ACC112 (cell line): Measurements from ENCODE around the gene ZDHHC19.
"Not testable (repeated sequence)": the region's sequence is repeated elsewhere in the genome, so short reads cannot be mapped to it uniquely, and the experiment has no call there.

Experiments
- H2AFZ ChIP-seq: fragments of 200-600 bp; sonication (generic); one replicate; pipeline ENCODE4 v1.6.0; 2017; ENCODE audit warnings: antibody characterized with exemption, low read length; ENCODE audit not compliant: unreplicated experiment
- H3K27ac ChIP-seq: fragments of 200-600 bp; sonication (generic); 2 replicates; pipeline ENCODE4 v1.5.1; 2014; ENCODE audit warnings: low read depth, mild to moderate bottlenecking, antibody characterized with exemption, low read length, moderate library complexity
- H3K27me3 ChIP-seq: fragments of 200-600 bp; sonication (generic); 2 replicates; pipeline ENCODE4 v1.6.1; 2014; ENCODE audit warnings: mild to moderate bottlenecking, antibody characterized with exemption, low read length, moderate library complexity, mixed read lengths; ENCODE audit not compliant: insufficient read depth
- H3K36me3 ChIP-seq: fragments of 200-600 bp; sonication (generic); 2 replicates; pipeline ENCODE4 v1.6.1; 2016; ENCODE audit warnings: mild to moderate bottlenecking, antibody characterized with exemption, low read length, moderate library complexity, mixed read lengths; ENCODE audit not compliant: insufficient read depth
- H3K4me1 ChIP-seq: fragments of 200-600 bp; sonication (generic); one replicate; pipeline ENCODE4 v1.6.1; 2016; ENCODE audit warnings: low read length, mixed read lengths; ENCODE audit not compliant: insufficient read depth, unreplicated experiment, control insufficient read depth
- H3K4me3 ChIP-seq: fragments of 200-600 bp; sonication (generic); 2 replicates; pipeline ENCODE4 v1.5.1; 2014; ENCODE audit warnings: mild to moderate bottlenecking, low read depth, low read length
- H3K79me2 ChIP-seq: fragments of 200-600 bp; sonication (generic); one replicate; pipeline ENCODE4 v1.6.0; 2016; ENCODE audit warnings: low read length; ENCODE audit not compliant: control insufficient read depth, unreplicated experiment, insufficient read depth

The ZDHHC19 gene

DNA sequence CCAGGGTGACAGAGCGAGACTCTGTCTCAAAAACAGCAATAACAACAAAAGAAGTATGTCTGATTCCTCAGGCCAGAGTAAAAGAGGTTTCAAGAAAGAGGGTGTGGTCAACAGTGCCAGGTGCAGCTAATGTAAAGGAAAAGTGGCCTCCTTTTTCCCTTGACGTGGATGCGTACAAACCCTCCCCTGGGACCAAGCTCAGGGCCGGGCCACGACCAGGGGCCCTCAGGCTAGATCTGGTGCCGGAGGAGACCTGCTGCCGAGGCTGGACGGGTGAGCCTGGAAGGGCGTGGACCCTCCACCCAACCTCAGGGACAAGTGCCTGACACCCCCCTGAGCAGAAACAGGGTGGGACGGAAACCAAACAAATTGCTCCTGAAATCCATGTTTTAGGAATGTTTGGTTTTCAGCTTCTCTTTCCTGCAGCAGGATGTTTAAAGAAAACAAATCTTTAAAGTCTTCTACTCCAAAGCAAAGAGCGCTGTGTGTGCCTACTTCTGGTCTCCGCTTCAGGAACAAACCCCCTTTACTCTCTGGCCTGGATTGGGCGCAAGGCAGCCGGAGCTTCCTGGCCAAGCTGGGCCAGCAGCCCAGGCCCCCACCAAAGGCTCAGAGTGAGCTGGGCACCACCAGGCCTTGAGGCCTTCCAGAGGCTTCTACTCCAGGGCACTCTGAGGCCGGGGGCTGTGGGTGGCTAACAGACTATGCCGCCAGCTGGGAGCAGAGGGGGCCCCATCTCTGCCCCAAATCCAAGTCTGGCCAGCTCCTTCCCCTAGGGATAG, 21.4 kb downstream of the ZDHHC19 start:
- Histone ChIP-seq H3K27ac (no peak overlapping the region), H3K79me2 (no peaks in the 10 kb centered on the region)

DNA sequence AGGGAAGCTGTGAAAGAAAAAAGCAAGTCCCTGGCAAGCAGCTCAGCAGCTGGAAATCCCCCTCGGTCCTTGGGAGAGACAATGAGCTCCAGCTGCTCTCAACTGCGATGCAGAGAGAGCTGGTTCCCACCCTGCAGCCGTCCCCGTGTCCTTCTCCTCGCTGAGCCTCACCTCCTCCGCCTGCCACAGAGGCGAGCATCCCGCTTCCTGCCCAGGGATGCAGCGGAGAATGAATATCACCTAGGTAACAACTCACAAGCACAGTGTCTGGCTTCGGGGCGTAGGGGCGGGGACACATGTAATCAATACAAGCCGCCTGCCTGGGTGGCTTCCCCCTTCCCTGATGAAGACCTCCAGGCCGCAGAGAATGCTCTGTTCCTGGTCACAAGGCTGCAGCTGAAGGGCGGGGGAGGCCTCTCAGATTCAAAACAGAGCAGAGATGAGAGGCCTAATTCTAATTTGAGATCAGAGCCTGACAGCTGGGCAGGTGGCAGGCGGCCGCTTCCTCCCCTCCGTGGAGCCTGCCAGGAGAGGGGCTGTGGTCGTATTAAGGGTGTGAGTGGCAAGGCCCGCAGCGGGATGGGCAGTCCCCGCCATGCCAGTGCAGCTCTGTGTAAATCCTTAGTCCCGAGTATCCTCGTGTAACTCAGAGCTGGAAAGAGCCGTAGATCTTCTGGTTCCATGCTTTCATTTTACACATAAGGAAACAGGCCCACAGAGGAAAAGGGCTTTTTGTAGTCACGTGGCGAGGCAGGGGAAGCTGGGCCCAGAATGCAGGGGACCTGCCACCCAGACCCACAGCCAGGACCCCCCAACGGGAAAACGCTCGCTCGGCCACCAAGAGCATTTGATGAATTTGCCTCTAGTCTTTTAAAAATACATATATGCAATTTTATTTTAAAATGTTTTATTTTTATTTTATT, 24.3 kb downstream of the ZDHHC19 start:
- no peaks in the 10 kb centered on the region for H3K4me1 ChIP-seq
- no peaks in the 10 kb centered on the region for H3K27me3 ChIP-seq
- H3K27ac ChIP-seq: no peak overlapping the region
- H3K4me3 ChIP-seq: no peak overlapping the region
- no peaks in the 10 kb centered on the region for H3K79me2 ChIP-seq
- H2AFZ ChIP-seq: peak overlapping the region; percentile 38
- no peaks in the 10 kb centered on the region for H3K36me3 ChIP-seq

More for the DNA sequence above, 21.4 kb downstream of the ZDHHC19 start:
- no peak overlapping the region for H3K4me3 ChIP-seq
- no peak overlapping the region for H2AFZ ChIP-seq
- no peaks in the 10 kb centered on the region for H3K36me3 ChIP-seq
- H3K4me1 ChIP-seq: no peaks in the 10 kb centered on the region
- no peaks in the 10 kb centered on the region for H3K27me3 ChIP-seq

DNA sequence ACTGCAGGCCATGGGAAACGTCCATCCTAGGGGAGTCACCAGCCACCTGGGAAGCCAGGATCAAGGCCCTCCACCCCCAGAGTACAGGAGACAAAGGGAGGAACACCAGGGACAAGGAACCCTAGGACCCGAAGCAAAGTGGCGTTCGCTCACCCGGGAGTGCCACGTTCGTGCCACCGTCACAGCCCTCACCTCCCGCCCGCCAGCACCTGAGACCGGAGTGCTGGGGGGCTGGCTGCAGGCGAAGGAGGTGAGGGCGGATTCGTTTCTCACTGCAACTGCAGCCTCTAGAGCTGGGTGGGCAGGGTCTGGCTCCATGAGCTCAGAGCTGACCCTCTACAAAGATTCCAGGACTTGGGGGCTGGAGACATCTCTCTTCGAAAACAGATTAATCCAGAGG, 26.3 kb downstream of the ZDHHC19 start:
- Histone ChIP-seq H3K36me3 (no peaks in the 10 kb centered on the region), H3K27ac (no peak overlapping the region), H3K4me1 (peaks cover 1% of the 10 kb centered on the region), H3K79me2 (no peaks in the 10 kb centered on the region), H3K4me3 (no peak overlapping the region), H3K27me3 (no peaks in the 10 kb centered on the region), H2AFZ (no peak overlapping the region)

DNA sequence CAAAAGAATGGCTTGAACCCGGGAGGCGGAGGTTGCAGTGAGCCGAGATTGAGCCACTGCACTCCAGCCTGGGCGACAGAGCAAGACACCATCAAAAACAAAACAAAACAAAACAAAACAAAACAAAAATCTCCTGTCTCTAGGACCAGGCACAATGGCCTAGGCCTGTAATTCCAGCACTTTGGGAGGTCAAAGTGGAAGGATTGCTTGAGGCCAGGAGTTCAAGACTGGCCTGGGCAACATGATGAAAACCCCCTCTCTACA, 27.1 kb downstream of the ZDHHC19 start:
- not testable (repeated sequence) for H2AFZ ChIP-seq, H3K27me3 ChIP-seq, H3K27ac ChIP-seq, H3K79me2 ChIP-seq, H3K36me3 ChIP-seq, H3K4me1 ChIP-seq, H3K4me3 ChIP-seq

DNA sequence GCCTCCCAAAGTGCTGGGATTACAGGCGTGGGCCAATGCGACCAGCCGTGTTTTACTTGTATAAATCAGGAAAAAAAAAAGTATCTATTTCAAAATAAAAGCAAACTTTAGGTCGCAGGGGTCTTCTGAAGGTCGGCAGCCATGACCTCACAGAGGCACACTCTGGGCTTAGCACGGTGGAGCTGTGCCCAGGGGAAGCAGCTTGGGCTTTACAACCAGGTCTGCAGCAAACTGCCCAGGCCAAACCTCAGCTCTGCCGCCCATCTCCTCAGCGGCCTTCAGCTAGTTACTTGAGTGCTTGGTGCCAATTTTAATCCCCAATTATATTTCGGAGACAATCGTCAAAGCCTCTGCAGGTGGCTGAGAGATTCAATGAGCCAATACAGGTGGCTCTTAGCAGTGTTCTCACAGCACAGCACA, 30.1 kb downstream of the ZDHHC19 start:
- peaks cover 4% of the 10 kb centered on the region for H3K4me1 ChIP-seq
- no peaks in the 10 kb centered on the region for H3K36me3 ChIP-seq
- H2AFZ ChIP-seq: no peak overlapping the region
- H3K79me2 ChIP-seq: no peaks in the 10 kb centered on the region
- no peaks in the 10 kb centered on the region for H3K27me3 ChIP-seq
- no peak overlapping the region for H3K27ac ChIP-seq
- H3K4me3 ChIP-seq: no peak overlapping the region

DNA sequence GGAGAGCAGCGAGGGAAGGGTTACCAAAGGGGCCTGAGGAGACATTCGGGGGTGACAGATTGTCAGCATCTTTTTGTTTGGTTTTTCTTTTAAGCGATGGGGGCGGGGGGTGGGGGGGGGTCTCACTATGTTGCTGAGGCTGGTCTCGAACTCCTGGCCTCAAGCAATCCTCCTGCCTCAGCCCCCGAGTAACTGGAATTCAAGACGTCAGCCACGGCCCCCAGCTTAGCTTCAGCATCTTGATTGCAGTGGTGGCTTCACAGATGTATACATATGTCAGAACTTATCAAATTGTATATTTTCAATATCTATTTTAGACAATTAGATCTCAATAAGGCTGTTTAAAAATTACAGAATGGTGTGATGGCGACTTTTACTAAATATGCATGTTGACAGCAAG, 30.9 kb downstream of the ZDHHC19 start:
- no peak overlapping the region for H3K27ac ChIP-seq
- peaks cover 4% of the 10 kb centered on the region for H3K4me1 ChIP-seq

DNA sequence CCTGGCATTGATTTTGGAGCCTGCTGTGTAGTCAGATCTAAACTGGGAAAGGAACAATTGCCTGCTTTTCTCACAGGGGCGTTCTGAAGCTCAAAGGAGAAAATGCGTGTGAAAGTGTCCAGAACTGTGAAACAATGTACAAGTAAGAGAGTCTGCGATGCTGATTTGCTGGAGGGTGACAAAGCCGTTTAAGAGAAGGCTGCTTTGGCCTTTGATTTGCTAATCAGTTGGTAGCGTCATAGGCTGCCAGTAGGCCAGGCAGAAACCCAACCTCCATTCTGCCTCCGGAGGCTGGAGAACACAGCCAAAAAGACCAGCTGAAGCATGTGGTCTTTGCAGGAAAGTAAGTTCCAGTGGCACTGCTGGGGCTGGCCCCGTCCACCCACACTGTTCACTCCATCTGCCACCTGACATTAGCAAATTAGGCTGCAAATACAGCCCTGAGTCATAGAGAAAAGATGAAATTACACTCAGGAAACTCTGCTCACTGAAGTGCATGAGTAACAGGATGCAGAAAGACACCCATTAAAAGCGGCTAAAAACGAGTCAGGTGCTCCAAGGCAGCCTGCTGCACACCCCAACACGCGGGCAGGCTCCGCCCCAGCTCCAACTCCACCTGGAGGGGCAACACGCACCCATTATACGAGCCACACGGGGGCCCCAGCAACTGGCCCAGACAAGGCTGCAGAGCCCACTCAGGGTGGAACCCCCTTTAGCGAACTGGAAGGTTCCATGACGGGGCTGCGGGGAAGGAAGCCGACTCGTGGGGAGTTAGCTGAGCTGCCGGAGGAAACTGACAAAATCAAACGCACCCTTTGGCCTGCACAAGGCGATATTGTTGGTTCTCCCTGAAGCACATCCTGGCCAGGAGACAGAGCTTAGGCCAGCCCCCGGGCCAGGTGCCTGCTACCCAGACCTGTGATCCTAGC, 31.6 kb downstream of the ZDHHC19 start:
- Histone ChIP-seq H3K27me3 (no peaks in the 10 kb centered on the region), H3K4me3 (no peak overlapping the region), H2AFZ (peak overlapping the region; percentile 33), H3K27ac (no peak overlapping the region), H3K36me3 (no peaks in the 10 kb centered on the region), H3K4me1 (peaks cover 4% of the 10 kb centered on the region), H3K79me2 (no peaks in the 10 kb centered on the region)

More for the DNA sequence above, 30.9 kb downstream of the ZDHHC19 start:
- Histone ChIP-seq H3K4me3 (no peak overlapping the region), H3K27me3 (no peaks in the 10 kb centered on the region), H3K36me3 (no peaks in the 10 kb centered on the region), H2AFZ (no peak overlapping the region), H3K79me2 (no peaks in the 10 kb centered on the region)

DNA sequence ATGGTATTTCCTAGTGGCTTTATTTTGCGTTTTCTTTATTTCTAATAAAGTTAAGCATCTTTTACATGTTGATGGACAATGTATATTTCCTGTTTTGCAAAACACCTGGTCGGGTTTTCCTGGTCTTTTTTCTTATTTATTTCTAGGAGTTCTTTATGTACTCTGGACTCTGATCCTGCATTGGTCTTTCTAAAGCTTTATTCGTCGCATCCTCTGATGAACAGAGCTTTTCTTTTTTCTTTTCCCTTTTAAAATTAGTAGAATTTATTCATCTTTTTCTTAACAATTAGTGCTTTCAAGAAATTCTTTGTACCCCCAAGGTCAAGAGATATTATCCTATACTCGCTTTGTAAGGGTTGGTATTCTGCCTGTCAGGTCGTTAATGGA, 32.2 kb downstream of the ZDHHC19 start:
- no peak overlapping the region for H3K27ac ChIP-seq
- H2AFZ ChIP-seq: no peak overlapping the region
- no peak overlapping the region for H3K4me3 ChIP-seq
- H3K27me3 ChIP-seq: no peaks in the 10 kb centered on the region
- H3K79me2 ChIP-seq: no peaks in the 10 kb centered on the region
- H3K4me1 ChIP-seq: peaks cover 4% of the 10 kb centered on the region
- H3K36me3 ChIP-seq: no peaks in the 10 kb centered on the region

DNA sequence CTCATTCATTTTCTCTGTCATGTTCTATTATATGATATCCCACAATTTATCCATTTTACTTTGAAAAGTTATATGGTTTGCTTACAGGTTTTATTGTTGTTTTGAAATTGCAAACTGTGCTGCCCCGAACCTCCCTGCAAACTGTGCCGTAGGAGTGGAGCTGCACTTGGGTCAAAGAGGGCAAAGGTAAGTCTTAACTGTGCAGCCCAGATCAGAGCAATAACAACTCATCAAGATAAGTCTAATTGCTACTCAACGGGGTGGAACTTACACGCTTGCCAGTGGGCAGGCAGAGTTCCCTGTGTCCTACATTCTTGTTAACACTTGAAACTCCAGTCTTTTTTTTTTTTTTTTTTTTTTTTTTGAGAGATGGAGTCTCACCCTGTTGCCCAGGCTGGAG, 33.2 kb downstream of the ZDHHC19 start:
- no peak overlapping the region for H2AFZ ChIP-seq
- H3K27ac ChIP-seq: no peak overlapping the region
- H3K36me3 ChIP-seq: no peaks in the 10 kb centered on the region
- no peaks in the 10 kb centered on the region for H3K79me2 ChIP-seq
- H3K4me3 ChIP-seq: no peak overlapping the region
- H3K4me1 ChIP-seq: peaks cover 4% of the 10 kb centered on the region
- H3K27me3 ChIP-seq: no peaks in the 10 kb centered on the region

DNA sequence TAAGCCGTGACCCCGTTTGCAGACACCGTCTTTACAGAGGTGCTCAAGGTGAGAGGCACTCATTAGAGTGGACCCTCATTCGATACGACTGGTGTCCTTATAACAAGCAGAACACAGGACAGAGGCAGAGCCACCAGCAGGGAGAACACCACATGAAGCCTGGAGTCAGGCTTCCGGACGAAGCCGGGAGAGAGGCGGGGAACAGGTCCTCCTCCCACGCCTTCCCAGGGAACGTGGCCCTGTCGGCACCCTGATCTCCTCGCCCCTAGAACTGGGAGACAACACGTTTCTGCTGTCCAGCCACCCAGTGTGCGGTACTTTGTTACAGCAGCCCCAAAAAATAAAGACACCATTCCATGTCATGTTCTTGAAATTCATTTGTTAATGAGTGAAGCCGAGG, 33.6 kb downstream of the ZDHHC19 start:
- Histone ChIP-seq H3K4me1 (peaks cover 4% of the 10 kb centered on the region), H2AFZ (no peak overlapping the region), H3K27me3 (no peaks in the 10 kb centered on the region), H3K27ac (no peak overlapping the region), H3K4me3 (no peak overlapping the region), H3K79me2 (no peaks in the 10 kb centered on the region), H3K36me3 (no peaks in the 10 kb centered on the region)
